NCI-H146 treated with DMSO at 0.1 percent for 48 hours (cell line): ENCODE data around the gene PTGIS.
A peak's percentile ranks its signal among the peaks of the same experiment; 100 is the strongest.

Source experiments
- DNase-seq: peaks from one replicate; lab custom pipeline; 2025; ENCODE audit not compliant: unreplicated experiment; lab: John Stamatoyannopoulos, UW

Gene PTGIS

GRCh38 chr20:49595811-49596561 lies 28.0 kb upstream of the PTGIS start:
- no peak for DNase-seq

- DNase-seq, result no peak
These were observed 27.4 kb upstream of the PTGIS start for GRCh38 chr20:49595346-49595745.

GRCh38 chr20:49594931-49595315 lies 27.0 kb upstream of the PTGIS start:
- no peak for DNase-seq

DNA sequence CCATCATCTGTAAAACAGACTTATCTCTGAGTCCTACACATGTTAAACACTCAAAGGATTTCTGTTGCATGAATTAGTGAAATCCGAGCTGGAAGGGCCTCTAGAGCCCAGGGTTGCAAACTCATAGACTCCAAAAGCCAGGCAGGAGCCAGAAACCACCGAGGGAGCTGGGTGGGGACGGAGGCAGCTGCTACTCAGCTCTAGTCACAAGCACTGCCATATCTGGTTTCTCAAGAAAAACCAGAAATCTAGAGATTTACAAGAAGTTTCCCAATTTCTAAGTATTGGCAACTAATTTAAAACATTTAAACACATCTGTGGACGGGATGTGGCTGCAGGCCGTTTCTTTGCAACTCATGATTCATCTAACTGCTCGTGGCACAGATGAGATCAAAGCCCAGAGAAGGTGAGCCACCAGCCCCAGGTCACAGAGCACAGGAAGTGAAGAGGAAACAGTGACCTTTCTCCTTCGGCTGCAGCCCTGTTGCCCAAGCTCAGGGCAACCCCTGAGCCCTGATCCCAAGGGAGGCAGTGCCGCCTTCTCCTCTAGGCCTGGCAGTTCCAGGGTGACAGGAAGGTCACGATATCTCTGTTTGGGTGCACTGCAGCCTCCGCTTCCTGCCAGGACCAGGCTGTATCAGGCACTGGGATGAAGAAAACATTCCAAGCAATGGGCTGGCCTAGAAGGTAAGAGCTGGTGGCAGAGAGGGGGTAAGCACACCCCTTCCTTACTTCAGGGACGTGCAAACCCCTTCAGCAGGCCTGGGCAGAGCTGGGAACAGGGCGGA lies 26.4 kb upstream of the PTGIS start:
- DNase-seq, result no peak

- DNase-seq, result no peak
These were observed 25.7 kb upstream of the PTGIS start for GRCh38 chr20:49593466-49594142.

GRCh38 chr20:49592120-49592519 lies 24.2 kb upstream of the PTGIS start:
- no peak for DNase-seq

GRCh38 chr20:49591217-49591865 lies 23.4 kb upstream of the PTGIS start:
- DNase-seq, result peak; percentile 19

- DNase-seq, result no peak
These were observed 22.5 kb upstream of the PTGIS start for GRCh38 chr20:49590163-49591017.

GRCh38 chr20:49589747-49590146 lies 21.8 kb upstream of the PTGIS start:
- DNase-seq, result no peak

DNA sequence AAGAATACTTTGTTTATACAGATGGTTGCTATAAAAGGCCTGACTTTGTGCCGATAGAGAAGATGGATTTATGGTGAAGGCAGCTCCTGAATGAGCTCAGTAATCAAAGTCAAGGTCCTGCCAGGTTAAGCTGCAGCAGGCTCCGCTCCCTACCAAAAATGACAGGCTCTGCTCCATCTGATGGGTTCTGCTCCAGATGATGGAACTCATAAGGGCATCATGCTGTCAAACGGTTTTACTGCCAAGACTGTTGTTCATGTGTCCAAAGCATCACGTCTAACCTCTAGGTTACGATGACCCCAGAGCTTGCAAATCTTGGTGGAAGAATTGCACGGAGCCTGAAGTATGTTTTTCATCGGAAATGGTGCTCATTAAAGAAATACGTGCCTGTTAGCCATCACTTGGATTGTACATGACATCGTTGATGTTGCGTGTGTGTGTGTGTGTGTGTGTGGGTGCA lies 19.2 kb upstream of the PTGIS start:
- DNase-seq, result no peak

DNA sequence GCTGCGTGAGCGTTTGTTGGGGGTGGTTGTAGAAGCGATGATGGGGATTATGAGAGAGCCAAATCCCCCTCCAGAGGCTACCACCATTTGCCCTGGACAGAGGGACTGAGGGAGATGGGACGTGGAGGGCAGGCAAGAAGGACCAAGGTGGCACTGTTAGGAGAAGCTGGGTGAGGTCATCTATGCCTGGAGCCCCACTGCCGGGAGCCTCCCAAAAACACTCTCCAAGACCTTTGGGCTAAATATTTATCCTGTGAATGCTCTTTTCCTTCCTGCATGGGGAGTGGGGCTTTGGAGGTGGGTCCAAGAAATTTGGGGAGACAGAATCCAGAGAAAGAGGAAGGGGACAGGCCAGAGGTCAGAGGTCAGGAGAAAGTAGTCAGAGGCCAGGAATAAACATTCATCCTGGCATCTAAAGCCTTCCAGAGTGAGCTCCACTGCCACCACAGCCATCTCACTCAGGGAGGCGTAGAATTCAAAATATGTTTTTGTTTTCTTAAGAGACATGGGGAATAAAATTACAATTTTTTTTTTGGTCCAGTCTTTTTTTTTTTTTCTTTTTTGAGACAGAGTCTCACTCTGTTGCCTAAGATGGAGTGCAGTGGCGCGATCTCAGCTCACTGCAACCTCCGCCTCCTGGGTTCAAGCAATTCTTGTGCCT lies 17.8 kb upstream of the PTGIS start:
- DNase-seq, result no peak

DNA sequence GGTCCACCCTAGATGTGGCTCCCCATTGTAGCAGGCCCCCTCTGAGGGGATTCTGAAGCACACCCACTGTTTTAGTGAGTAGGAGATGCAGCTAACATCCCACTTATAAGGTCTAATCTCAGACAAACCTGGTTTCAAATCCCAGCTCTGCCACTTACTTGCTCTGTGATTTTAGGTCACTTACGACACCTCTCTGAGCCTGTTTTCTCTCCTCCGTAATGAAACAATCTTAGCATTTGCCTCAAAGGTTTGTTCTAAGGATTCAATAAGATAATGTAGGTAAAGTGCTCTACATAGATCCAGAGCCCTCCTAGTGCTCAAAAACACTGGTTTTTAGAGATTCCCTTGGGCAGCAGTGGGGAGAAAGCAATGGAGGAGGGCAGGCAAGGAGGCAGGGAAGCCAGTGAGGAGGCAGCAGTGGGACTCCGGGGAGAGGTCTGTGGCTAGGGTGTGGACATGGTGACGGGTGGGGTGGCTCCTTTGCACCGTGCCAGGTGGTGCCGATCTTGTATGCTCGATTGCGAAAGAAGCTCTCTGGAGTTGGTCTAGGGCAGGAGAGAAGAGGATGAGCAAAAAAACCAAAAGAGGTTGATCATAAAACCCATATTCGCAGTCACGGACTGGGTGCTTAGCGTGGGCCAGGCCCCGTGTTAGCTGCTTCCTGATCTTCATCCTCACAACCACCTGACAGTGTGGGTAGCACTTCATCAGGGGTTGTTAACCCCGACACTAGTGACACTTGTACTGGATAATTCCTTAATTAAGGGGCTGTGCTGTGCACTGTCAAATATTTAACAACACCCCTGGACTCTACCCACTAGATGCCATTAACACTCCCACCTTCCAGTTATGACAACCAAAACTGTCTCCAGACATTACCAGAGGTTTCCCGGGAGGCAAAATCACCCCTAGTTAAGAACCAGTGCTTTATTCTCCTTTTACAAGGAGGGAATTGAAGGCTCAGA lies 16.8 kb upstream of the PTGIS start:
- no peak for DNase-seq

DNA sequence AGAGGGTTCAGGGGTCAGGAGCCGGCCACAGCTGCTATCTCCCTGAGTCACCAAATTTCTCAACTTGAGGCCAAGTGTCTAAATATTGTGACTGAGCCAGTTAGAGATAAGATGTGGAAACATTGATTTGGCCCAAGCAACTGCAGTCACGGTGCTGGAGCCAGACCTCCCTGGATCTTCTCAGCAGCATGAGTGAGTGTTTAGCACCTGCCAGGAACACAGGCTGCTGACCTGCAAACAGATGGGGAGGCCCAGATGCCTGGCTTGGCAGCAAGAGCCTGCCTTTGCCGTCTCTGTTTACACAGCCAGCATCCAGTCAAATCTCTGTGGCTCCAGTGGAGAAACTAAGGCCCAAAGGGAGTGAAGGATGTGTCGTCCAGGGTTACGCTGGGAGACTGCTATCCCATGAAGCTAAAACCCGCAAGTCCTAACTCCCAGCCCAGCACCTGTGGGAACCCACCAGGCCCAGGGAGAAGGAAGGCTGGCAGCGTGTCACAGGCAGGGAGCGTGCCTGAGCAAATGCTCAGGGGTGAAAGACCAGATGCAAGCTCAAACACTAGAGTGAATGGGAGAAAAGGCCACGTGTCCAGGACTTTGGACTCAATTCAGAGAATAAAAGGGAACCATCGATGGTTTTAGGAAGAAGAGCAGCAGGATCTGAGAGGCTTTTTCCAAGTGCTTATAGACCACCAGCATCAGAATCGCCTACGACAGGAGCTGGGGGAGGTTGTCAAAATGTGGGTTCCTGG lies 15.9 kb upstream of the PTGIS start:
- DNase-seq, result peak; percentile 43

DNA sequence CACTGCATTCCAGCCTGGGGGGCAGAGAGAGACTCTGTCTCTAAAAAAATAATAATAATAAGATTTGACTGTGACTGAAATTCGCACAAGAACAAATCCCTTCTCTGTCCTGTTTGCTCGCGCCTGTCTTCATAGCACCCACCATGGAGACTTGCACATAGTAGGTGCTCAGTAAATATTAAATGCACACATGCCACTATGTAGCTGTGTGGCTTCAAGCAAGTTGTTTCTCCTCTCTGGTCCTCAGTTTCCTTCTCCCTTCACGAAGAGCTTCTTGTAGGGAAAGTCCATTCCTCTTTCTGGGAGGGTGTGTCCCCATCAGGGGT lies 15.4 kb upstream of the PTGIS start:
- DNase-seq, result no peak

- DNase-seq, result no peak
These were observed 14.7 kb upstream of the PTGIS start for GRCh38 chr20:49582413-49583334.

DNA sequence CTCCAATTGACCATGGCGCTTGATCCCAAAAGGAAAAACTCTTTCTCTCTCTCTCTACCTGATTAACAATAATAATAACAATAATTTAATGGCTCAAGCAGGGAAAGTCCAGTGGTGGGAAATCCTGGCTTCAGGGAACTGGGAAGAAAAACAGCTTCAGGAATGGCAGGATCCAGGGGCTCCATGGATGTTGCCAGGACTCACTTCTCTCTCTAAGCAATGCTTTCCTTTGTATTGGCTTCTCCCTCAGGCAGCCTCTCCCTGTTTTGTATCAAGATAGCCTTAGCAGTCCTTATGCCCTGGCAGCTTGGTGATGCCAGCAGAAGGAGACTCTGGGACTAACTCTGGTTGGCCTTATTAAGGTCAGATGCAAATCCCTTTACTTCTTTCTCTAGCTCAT lies 13.5 kb upstream of the PTGIS start:
- no peak for DNase-seq

DNA sequence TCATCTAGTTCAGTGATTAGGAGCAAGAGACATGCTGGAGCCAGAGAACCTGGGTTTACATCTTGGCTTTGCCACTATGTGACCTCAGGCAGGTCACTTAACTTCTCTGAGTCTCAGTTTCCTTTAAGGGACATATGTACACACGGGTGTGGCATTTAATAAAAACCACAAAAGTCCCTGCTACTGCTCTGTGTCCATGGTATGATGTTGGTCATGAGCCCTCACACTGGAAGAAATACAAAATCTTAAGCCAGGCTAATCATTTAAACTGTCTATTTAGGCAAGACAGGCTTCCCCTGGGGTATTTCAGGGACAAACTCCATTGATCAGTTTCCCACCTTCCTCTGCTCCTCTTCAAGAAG lies 12.9 kb upstream of the PTGIS start:
- no peak for DNase-seq
